Keratinocyte (primary cell): ENCODE measurements around the gene DNAJC7.

ENCODE experiments used
- EZH2 ChIP-seq: IDR thresholded peaks from one replicate; pipeline ENCODE4 v1.6.1; 2012; ENCODE audit warnings: inconsistent platforms, mild to moderate bottlenecking, low read length, moderate library complexity
- TF ChIP-seq, protein P1 (sequence below), 3 experiments: IDR thresholded peaks in 1 of 3; conservative IDR thresholded peaks in 1 of 3; optimal IDR thresholded peaks in 1 of 3; 2 replicates in 2 of 3; 3 replicates in 1 of 3; pipeline versions ENCODE3 to v1.5.1; 2011; ENCODE audit warnings: low read length in 3 of 3, mild to moderate bottlenecking in 3 of 3, moderate library complexity in 2 of 3, control low read depth in 1 of 3, inconsistent platforms in 1 of 3; ENCODE audit not compliant: insufficient read depth in 2 of 3; ENCODE audit errors: extremely low read depth in 1 of 3

DNA sequence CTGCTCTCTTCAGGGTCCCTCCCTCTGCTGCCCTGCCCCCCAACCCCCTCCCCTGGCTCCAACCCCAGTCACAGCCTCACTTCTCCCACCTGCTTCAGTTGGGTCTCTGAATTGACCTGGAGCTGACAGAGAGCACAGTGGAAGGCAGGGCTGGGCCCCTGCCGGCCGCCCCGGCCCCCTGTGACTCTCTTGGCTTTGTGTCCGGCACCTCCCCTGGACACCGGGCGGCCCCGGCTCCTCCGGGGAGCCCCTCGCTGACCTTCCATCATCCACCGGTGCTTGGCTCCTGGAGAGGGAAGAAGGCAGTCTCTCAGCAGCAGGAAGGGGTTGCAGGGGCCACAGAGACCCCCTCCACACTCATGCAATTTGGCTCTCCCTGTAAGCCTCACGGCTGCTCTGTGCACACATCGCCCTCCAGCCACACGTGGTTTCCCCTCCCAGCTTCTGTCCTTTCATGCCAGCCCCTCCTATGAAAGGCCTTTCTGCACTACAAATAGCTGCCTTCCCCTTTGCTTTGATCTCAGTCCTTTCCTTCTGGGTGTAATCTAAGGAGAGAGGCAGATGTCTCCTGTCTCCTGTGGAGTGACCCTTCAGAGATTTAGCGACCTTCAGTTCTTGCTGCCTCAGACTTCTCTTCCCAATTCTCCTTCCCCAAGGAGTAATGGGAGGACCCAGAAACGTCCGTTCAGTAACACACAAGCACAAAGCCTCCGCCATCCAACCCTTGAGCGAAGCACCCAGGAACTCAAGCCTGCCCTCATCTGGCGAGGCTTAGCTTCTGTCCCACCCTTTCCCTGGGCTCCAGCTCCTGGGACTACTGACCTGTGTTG lies 10.9 kb upstream of the DNAJC7 start:
- TF ChIP-seq EZH2 = no peak
- TF ChIP-seq, protein P1, sequence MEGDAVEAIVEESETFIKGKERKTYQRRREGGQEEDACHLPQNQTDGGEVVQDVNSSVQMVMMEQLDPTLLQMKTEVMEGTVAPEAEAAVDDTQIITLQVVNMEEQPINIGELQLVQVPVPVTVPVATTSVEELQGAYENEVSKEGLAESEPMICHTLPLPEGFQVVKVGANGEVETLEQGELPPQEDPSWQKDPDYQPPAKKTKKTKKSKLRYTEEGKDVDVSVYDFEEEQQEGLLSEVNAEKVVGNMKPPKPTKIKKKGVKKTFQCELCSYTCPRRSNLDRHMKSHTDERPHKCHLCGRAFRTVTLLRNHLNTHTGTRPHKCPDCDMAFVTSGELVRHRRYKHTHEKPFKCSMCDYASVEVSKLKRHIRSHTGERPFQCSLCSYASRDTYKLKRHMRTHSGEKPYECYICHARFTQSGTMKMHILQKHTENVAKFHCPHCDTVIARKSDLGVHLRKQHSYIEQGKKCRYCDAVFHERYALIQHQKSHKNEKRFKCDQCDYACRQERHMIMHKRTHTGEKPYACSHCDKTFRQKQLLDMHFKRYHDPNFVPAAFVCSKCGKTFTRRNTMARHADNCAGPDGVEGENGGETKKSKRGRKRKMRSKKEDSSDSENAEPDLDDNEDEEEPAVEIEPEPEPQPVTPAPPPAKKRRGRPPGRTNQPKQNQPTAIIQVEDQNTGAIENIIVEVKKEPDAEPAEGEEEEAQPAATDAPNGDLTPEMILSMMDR (optimal IDR thresholded peaks at IDR 0.05 in 1 of 3, IDR thresholded peaks at IDR 0.05 in 1 of 3, conservative IDR thresholded peaks at IDR 0.05 in 1 of 3; ENCODE audit: extremely low read depth in 1 of 3, insufficient read depth in 2 of 3, low read length in 3 of 3) = peak; percentile 27 to 54 (median 48)
